Osteocyte (in vitro differentiated cells): ENCODE measurements around the gene PMEPA1. TPM values are rescaled to one million over a fixed set of nuclear protein-coding genes. Genes with fewer than 3 reads are reported as not detected.

ENCODE experiments used
- DNase-seq: peaks from one replicate; pipeline ENCODE4 v3.0.0; 2021; ENCODE audit warnings: mixed read lengths; ENCODE audit not compliant: unreplicated experiment; ENCODE audit errors: extremely low spot score
- H3K27ac Mint-ChIP-seq: one replicate; pipeline ENCODE4 v1.8.0; 2021; ENCODE audit warnings: mild to moderate bottlenecking, mixed read lengths; ENCODE audit not compliant: unreplicated experiment
- H3K27me3 Mint-ChIP-seq: one replicate; pipeline ENCODE4 v1.8.0; 2021; ENCODE audit warnings: mixed read lengths; ENCODE audit not compliant: unreplicated experiment
- H3K36me3 Mint-ChIP-seq: one replicate; pipeline ENCODE4 v1.8.0; 2021; ENCODE audit warnings: mixed read lengths; ENCODE audit not compliant: unreplicated experiment
- H3K4me1 Mint-ChIP-seq: one replicate; pipeline ENCODE4 v1.8.0; 2021; ENCODE audit warnings: mixed read lengths; ENCODE audit not compliant: unreplicated experiment
- H3K4me3 Mint-ChIP-seq: one replicate; pipeline ENCODE4 v1.8.0; 2021; ENCODE audit warnings: mild to moderate bottlenecking, moderate library complexity, mixed read lengths; ENCODE audit not compliant: unreplicated experiment
- H3K9me3 Mint-ChIP-seq: one replicate; pipeline ENCODE4 v1.8.0; 2021; ENCODE audit warnings: mixed read lengths; ENCODE audit not compliant: unreplicated experiment
- CTCF ChIP-seq: fragments of 200-600 bp; sonication (generic); IDR thresholded peaks from 2 replicates; pipeline ENCODE4 v1.5.0; 2021; ENCODE audit warnings: antibody characterized with exemption, mild to moderate bottlenecking, moderate library complexity
- total RNA-seq: library from RNA; stranded (reverse); gene quantifications from 2 replicates; pipeline ENCODE4 v1.2.1, GENCODE V29; 2021

Gene PMEPA1
- total RNA-seq, 1 donor from 2014 or later = 24.1 TPM

- no peak for TF ChIP-seq CTCF
- no peak overlapping the region for H3K27ac Mint-ChIP-seq
- H3K4me1 Mint-ChIP-seq = no peaks in the 10 kb centered on the region
- no peak for DNase-seq
- no peak overlapping the region for H3K4me3 Mint-ChIP-seq
- no peaks in the 10 kb centered on the region for H3K27me3 Mint-ChIP-seq
- H3K9me3 Mint-ChIP-seq = no peaks in the 10 kb centered on the region
- H3K36me3 Mint-ChIP-seq = peaks cover 3% of the 10 kb centered on the region
Observed at GRCh38 chr20:57689745-57690481, 19.9 kb downstream of the PMEPA1 start.

GRCh38 chr20:57688864-57689263 is 21.0 kb downstream of the PMEPA1 start:
- Mint-ChIP-seq H3K4me1 (no peaks in the 10 kb centered on the region), H3K36me3 (peaks cover 3% of the 10 kb centered on the region), H3K27me3 (no peaks in the 10 kb centered on the region), H3K4me3 (no peak overlapping the region), H3K27ac (no peak overlapping the region), H3K9me3 (no peaks in the 10 kb centered on the region)
- no peak for TF ChIP-seq CTCF
- DNase-seq = no peak

GRCh38 chr20:57688295-57688694 is 21.5 kb downstream of the PMEPA1 start:
- Mint-ChIP-seq H3K4me1 (no peaks in the 10 kb centered on the region), H3K9me3 (no peaks in the 10 kb centered on the region), H3K36me3 (peaks cover 3% of the 10 kb centered on the region), H3K27ac (no peak overlapping the region), H3K4me3 (no peak overlapping the region), H3K27me3 (no peaks in the 10 kb centered on the region)
- no peak for DNase-seq
- TF ChIP-seq CTCF = no peak

GRCh38 chr20:57686931-57687652 is 22.7 kb downstream of the PMEPA1 start:
- Mint-ChIP-seq H3K4me3 (no peak overlapping the region), H3K36me3 (peaks cover 3% of the 10 kb centered on the region), H3K4me1 (no peaks in the 10 kb centered on the region), H3K27ac (no peak overlapping the region), H3K9me3 (no peaks in the 10 kb centered on the region), H3K27me3 (no peaks in the 10 kb centered on the region)
- DNase-seq = no peak
- TF ChIP-seq CTCF = no peak

GRCh38 chr20:57685146-57685758 is 24.6 kb downstream of the PMEPA1 start:
- TF ChIP-seq CTCF = no peak
- H3K27me3 Mint-ChIP-seq = no peaks in the 10 kb centered on the region
- peaks cover 7% of the 10 kb centered on the region for H3K4me1 Mint-ChIP-seq
- no peak for DNase-seq
- H3K9me3 Mint-ChIP-seq = no peaks in the 10 kb centered on the region
- H3K4me3 Mint-ChIP-seq = no peak overlapping the region
- no peak overlapping the region for H3K27ac Mint-ChIP-seq
- H3K36me3 Mint-ChIP-seq = peaks cover 6% of the 10 kb centered on the region
